Prostate gland (tissue), 2 donors: ENCODE results near the gene NFIC. TPM values are rescaled to one million over a fixed set of nuclear protein-coding genes. Genes with fewer than 3 reads are reported as not detected.

Source experiments
- DNase-seq: peaks from one replicate; pipeline ENCODE4 v3.0.0-alpha.2; 2019; ENCODE audit warnings: low spot score
- H3K27ac ChIP-seq, 2 donors: fragments of 200-600 bp; sonication (generic); 2 replicates each; pipeline ENCODE4 v1.5.1; 2017 to 2019
- H3K27me3 ChIP-seq: fragments of 200-600 bp; sonication (generic); replicated peaks from 2 replicates; pipeline ENCODE4 v1.5.1; 2019; ENCODE audit not compliant: insufficient read depth
- H3K36me3 ChIP-seq, 2 donors: fragments of 200-600 bp; sonication (generic); 1 replicate in 1 of 2; 2 replicates in 1 of 2; pipeline versions ENCODE4 v1.5.1 to v1.8.1; 2017 to 2019
- H3K4me1 ChIP-seq: fragments of 200-600 bp; sonication (generic); replicated peaks from 2 replicates; pipeline ENCODE4 v1.5.1; 2019
- H3K4me3 ChIP-seq, 2 donors: fragments of 200-600 bp; sonication (generic); 2 replicates each; pipeline ENCODE4 v1.5.1; 2017 to 2019
- H3K9me3 ChIP-seq: fragments of 200-600 bp; sonication (generic); 2 replicates; pipeline ENCODE4 v1.5.1; 2017
- CTCF ChIP-seq, 4 experiments: fragments of 200-600 bp in 2 of 4; fragments of 450-650 bp in 2 of 4; sonication (generic) in 2 of 4; IDR thresholded peaks; 1 replicate in 3 of 4; 2 replicates in 1 of 4; pipeline ENCODE4 v1.5.1; 2016 to 2019; ENCODE audit warnings: antibody characterized with exemption in 4 of 4, mild to moderate bottlenecking in 2 of 4, moderate library complexity in 2 of 4
- POLR2A ChIP-seq: fragments of 450-650 bp; IDR thresholded peaks from one replicate; pipeline ENCODE4 v1.6.1; 2016; ENCODE audit warnings: antibody characterized with exemption, mild to moderate bottlenecking
- POLR2AphosphoS5 ChIP-seq: sonication (generic); formaldehyde crosslinking; IDR thresholded peaks from one replicate; pipeline ENCODE4 v1.6.1; 2017; ENCODE audit warnings: antibody characterized with exemption
- WGBS: methylation state at CpG from one replicate; pipeline ENCODE4 v1.1.5; 2018; 5-methylcytosine and 5-hydroxymethylcytosine counted together
- intact Hi-C: fragments of 100-400 bp; cut with DNase I; formaldehyde crosslinking; loops from one replicate; pipeline ENCODE4 v1.14.2; 2022
- total RNA-seq, 2 donors: library from RNA; depleted of rRNA; stranded (reverse); fragments of >200 nt; gene quantifications; one replicate each; pipeline ENCODE4 v1.1.0, GENCODE V29; 2016

The NFIC gene
- total RNA-seq, 2 donors from 2014 or later = 160 to 168 TPM

DNA sequence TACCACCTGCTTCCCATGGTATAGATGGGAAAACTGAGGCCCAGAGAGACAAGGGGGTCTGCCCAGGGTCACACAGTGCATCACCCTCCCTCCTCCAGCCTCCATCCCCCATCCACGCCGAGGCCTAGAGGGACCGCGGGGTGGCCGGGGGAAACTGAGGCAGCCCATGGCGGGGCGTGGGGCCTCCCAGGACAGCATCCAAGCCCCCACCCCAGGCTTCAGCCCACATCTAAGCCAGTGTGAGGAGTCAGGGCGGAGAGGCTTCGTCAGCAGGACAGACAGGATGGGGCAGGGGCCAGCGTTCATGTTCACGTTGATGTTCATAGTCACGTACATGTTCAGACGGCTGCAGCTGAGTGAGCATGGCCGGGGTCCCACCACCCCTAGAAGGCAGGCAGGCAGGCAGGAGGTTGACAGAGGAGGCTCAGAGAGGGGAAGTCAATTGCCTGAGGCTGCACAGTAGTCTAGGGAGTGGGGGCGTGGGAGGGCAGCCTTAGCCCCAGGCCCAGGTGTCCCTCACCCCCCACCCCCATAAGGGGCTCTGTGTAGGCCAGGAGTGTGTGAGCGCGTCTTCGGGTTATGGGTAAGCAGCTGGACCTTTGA lies 90.6 kb downstream of the NFIC start:
- Histone ChIP-seq H3K9me3 (no peaks in the 10 kb centered on the region), H3K4me1 (no peaks in the 10 kb centered on the region), H3K4me3 (no peak overlapping the region), H3K27me3 (no peaks in the 10 kb centered on the region), H3K36me3 (peaks cover 21 to 26% of the 10 kb centered on the region in 2 donors), H3K27ac (peak overlapping the region; percentile 74 to 79)
- TF ChIP-seq POLR2AphosphoS5 (no peak), POLR2A (no peak), CTCF (IDR thresholded peaks at IDR 0.05) (no peak)
- intact Hi-C loops = no loop called here
- WGBS = 72% methylated on average over 17 of the region's 18 CpGs
- DNase-seq = no peak

DNA sequence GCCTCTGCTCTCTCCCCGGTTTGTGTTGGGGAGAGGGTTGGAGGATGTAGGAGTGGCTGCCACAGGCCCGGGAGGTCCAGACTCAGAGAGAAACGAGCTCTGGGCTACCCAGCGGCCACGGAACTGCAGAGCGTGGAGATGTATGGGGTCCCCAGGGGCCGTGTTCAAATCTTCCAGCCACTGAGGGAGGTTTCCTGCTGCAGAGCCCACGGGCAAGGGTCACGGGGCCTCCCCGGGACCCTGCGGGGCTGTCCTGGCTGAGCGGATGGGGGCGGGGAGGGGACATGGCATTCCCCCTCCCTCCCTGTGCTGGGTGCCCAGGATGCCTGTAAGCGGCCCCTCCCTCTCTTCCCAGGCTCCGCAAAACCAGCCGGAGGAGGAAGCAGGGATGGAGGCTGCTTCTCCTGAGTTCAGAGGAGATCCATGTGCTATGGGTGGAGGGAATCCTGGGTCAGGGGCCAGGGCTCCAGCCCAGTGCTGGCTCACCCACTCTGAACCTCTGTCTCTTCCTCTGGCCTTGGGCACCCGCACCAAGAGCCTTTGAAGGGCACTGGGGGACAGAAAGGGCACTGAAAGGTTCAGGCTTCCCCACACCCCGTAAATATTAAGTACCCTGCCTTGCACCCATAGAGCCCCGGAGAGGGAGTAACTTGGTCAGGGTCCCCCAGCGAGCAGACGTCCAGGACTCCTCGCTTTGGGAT lies 91.3 kb downstream of the NFIC start:
- intact Hi-C loops = no loop called here

GRCh38 chr19:3458229-3459088 lies 92.1 kb downstream of the NFIC start:
- Histone ChIP-seq H3K36me3 (peaks cover 15 to 16% of the 10 kb centered on the region in 2 donors), H3K27ac (peak overlapping the region; percentile 74 to 79), H3K4me1 (no peaks in the 10 kb centered on the region), H3K4me3 (no peak overlapping the region), H3K27me3 (no peaks in the 10 kb centered on the region), H3K9me3 (no peaks in the 10 kb centered on the region)
- TF ChIP-seq CTCF (IDR thresholded peaks at IDR 0.05) = no peak
- TF ChIP-seq POLR2A = no peak
- no peak for TF ChIP-seq POLR2AphosphoS5
- no peak for DNase-seq
- intact Hi-C loops = no loop called here
- WGBS = 49% methylated on average over 19 of the region's 19 CpGs

More for the DNA sequence above, 91.3 kb downstream of the NFIC start:
- TF ChIP-seq POLR2AphosphoS5 = no peak
- no peak for TF ChIP-seq POLR2A
- TF ChIP-seq CTCF (IDR thresholded peaks at IDR 0.05) = no peak
- Histone ChIP-seq H3K27me3 (no peaks in the 10 kb centered on the region), H3K4me1 (no peaks in the 10 kb centered on the region), H3K27ac (peak overlapping the region; percentile 74 to 79), H3K4me3 (no peak overlapping the region), H3K9me3 (no peaks in the 10 kb centered on the region), H3K36me3 (peaks cover 17 to 21% of the 10 kb centered on the region in 2 donors)
- no peak for DNase-seq
- WGBS = 51% methylated on average over 22 of the region's 22 CpGs

DNA sequence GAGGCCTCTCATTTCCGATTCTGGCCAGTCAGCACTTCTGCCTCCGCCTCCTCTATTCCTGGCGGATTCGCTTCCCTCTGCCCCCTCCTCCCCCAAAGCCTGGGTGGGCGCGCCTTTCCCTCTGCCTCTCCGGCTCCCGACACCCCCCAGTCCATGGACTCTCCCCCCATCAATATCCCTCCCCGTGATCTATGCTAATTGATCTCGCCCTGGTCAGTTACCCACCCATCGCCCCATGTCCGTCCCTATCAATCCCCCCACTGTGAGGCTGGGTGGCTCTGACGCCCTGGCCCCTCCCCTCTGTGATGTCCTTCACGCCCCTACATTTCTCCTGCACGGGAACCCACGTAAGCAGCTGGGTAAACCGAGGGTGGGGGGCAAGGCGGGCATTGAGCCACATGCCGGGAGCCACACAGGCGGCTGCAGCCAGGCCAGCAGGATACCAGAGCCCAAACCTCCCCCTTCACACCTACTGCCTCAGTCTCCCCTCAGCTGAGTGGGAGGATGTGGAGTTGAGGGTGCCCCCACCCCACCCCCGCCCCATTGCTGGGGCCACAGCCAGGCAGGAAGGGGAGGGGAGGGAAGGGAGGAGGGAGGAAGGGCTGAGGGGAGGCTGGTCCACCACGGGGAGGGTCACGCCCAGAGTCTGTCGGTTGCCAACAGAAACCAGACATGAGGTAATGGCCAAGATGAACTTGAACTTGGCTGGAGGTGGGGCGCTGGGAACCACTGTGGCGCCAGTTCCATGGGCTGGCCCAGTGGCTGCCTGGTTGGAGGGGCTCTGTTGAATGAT lies 92.9 kb downstream of the NFIC start:
- H3K27ac ChIP-seq = peak overlapping the region; percentile 74 to 79
- TF ChIP-seq CTCF (IDR thresholded peaks at IDR 0.05) = no peak
- TF ChIP-seq POLR2AphosphoS5 = peak; percentile 47
- no peaks in the 10 kb centered on the region for H3K9me3 ChIP-seq
- peak; percentile 40 for DNase-seq
- H3K4me1 ChIP-seq = no peaks in the 10 kb centered on the region
- peaks cover 7 to 16% of the 10 kb centered on the region in 2 donors for H3K36me3 ChIP-seq
- no peak overlapping the region for H3K4me3 ChIP-seq
- WGBS = 48% methylated on average over 26 of the region's 26 CpGs
- H3K27me3 ChIP-seq = no peaks in the 10 kb centered on the region
- intact Hi-C loops = no loop called here
